C4-2B (cell line): ENCODE measurements around the gene CATSPER4.

Experiments
- ZFX ChIP-seq: fragments of 450-650 bp; IDR thresholded peaks from 2 replicates; pipeline ENCODE4 v1.6.1; 2017
- TF ChIP-seq, protein P1 (sequence below): fragments of 450-650 bp; conservative IDR thresholded peaks from 2 replicates; pipeline ENCODE4 v1.5.1; 2017; ENCODE audit warnings: mild to moderate bottlenecking

DNA sequence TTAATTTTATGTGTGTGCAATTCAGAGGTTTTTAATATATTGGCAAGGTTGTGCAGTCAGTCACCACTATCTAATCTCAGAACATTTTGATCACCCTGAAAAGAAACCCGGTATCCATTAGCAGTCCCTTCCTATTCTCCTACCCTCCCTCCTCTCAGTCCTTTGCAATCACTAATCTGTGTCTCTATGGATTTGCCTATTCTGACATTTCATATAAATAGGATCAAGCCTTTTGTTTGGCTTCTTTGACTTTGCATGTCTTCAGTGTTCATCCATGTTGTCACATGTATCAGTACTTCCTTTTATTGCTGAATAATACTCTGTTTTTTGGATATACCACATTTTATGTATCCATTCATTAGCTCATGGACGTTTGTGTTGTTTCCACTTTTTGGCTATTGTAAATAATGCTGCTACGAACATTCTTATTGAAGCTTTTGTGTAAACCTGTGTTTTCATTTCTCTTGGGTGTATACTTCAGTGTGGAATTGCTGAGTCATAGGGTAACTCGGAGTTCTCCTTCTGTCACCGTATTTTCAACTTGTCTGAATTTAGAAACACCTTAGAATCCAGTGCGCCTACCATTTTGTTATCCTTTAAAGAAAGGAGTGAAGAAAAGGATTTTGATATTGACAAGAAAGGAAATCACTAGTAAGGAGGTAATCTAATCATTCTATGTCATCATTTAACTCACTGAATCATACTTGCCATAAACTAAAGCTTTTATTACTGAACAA lies 47.0 kb downstream of the CATSPER4 start:
- TF ChIP-seq, protein P1, sequence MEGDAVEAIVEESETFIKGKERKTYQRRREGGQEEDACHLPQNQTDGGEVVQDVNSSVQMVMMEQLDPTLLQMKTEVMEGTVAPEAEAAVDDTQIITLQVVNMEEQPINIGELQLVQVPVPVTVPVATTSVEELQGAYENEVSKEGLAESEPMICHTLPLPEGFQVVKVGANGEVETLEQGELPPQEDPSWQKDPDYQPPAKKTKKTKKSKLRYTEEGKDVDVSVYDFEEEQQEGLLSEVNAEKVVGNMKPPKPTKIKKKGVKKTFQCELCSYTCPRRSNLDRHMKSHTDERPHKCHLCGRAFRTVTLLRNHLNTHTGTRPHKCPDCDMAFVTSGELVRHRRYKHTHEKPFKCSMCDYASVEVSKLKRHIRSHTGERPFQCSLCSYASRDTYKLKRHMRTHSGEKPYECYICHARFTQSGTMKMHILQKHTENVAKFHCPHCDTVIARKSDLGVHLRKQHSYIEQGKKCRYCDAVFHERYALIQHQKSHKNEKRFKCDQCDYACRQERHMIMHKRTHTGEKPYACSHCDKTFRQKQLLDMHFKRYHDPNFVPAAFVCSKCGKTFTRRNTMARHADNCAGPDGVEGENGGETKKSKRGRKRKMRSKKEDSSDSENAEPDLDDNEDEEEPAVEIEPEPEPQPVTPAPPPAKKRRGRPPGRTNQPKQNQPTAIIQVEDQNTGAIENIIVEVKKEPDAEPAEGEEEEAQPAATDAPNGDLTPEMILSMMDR = no peak
- no peak for TF ChIP-seq ZFX
